K562 (cell line): ENCODE data around the gene ATP2B1. TPM values are rescaled to one million over a fixed set of nuclear protein-coding genes. Genes with fewer than 3 reads are reported as not detected.
A peak's percentile ranks its signal among the peaks of the same experiment; 100 is the strongest.

Source experiments
- CBFA2T3 ChIP-seq: fragments of 450-650 bp; IDR thresholded peaks from 2 replicates; pipeline ENCODE4 v1.6.1; 2017
- DNMT1 ChIP-seq: fragments of 450-650 bp; IDR thresholded peaks from 2 replicates; pipeline ENCODE4 v1.6.1; 2016; ENCODE audit warnings: antibody characterized with exemption, mild to moderate bottlenecking
- FOXK2 ChIP-seq, 2 experiments: fragments of 450-650 bp; IDR thresholded peaks in 1 of 2; conservative IDR thresholded peaks in 1 of 2; 2 replicates each; pipeline ENCODE4 v1.6.1; 2016; ENCODE audit warnings: low read depth in 2 of 2, mild to moderate bottlenecking in 1 of 2
- HDAC3 ChIP-seq: fragments of 450-650 bp; IDR thresholded peaks from 2 replicates; pipeline ENCODE4 v1.6.1; 2018; ENCODE audit warnings: borderline replicate concordance, mild to moderate bottlenecking, moderate library complexity; ENCODE audit not compliant: partially characterized antibody
- IRF2 ChIP-seq: sonication (generic); formaldehyde crosslinking; IDR thresholded peaks from 2 replicates; pipeline ENCODE4 v1.8.1; 2022; ENCODE audit warnings: mild to moderate bottlenecking, missing genetic modification reagents
- KLF16 ChIP-seq: IDR thresholded peaks from 2 replicates; pipeline ENCODE4 v1.6.1; 2016; ENCODE audit warnings: antibody characterized with exemption
- L3MBTL2 ChIP-seq: fragments of 450-650 bp; IDR thresholded peaks from 2 replicates; pipeline ENCODE4 v1.6.1; 2016; ENCODE audit warnings: mild to moderate bottlenecking, moderate library complexity
- PML ChIP-seq: IDR thresholded peaks from 2 replicates; pipeline ENCODE4 v1.6.1; 2012; ENCODE audit warnings: low read length, inconsistent platforms
- SMARCA5 ChIP-seq: fragments of 450-650 bp; IDR thresholded peaks from 2 replicates; pipeline ENCODE4 v1.6.1; 2016
- TRIM24 ChIP-seq, 2 experiments: fragments of 450-650 bp; IDR thresholded peaks; 2 replicates each; pipeline ENCODE4 v1.6.1; 2016
- ZNF140 ChIP-seq: fragments of 250-450 bp; sonication (Bioruptor Pico); IDR thresholded peaks from 2 replicates; pipeline ENCODE4 v1.8.0; 2021; ENCODE audit warnings: moderate library complexity, mild to moderate bottlenecking, inconsistent platforms
- polyA plus RNA-seq, 8 experiments: library from polyadenylated mRNA; depleted of rRNA in 4 of 8; stranded (reverse) in 5 of 8; unstranded in 3 of 8; fragments of >200 nt; fragmentation: Nextera tagmentation in 2 of 8; fragmentation: Illumina TruSeq in 1 of 8; extraction: Ambion mirVana in 2 of 8; extraction: Trizol in 1 of 8; gene quantifications; 2 replicates each; pipeline versions ENCODE4 v1.2.1 to v1.2.3, GENCODE V29; 2011 to 2014; ENCODE audit warnings: inconsistent platforms in 1 of 8, missing spikeins in 1 of 8
- total RNA-seq, 7 experiments: library from RNA; depleted of rRNA in 6 of 7; stranded (reverse); fragments of >200 nt in 6 of 7; fragmentation: Illumina TruSeq in 2 of 7; extraction: Trizol in 2 of 7; gene quantifications; 2 replicates each; pipeline versions ENCODE4 v1.2.1 to v1.2.3, GENCODE V29; 2011 to 2021; ENCODE audit warnings: low replicate concordance in 1 of 7
- TF ChIP-seq, protein P1 (sequence below), 2 experiments: fragments of 200-800 bp in 1 of 2; sonication (Bioruptor generic) in 1 of 2; sonication (generic) in 1 of 2; formaldehyde crosslinking in 1 of 2; IDR thresholded peaks in 1 of 2; conservative IDR thresholded peaks in 1 of 2; 2 replicates each; pipeline versions ENCODE4 v1.5.0 to v1.6.1; 2016 to 2020; ENCODE audit warnings: missing compliant biosample characterization in 1 of 2, missing genetic modification characterization in 1 of 2, missing genetic modification reagents in 1 of 2
- TF ChIP-seq, protein P2 (sequence below): IDR thresholded peaks from 2 replicates; pipeline ENCODE4 v1.6.1; 2011; ENCODE audit not compliant: insufficient read length; ENCODE audit errors: extremely low read depth
- TF ChIP-seq, protein P3 (sequence below): sonication (generic); formaldehyde crosslinking; IDR thresholded peaks from 2 replicates; pipeline ENCODE4 v1.8.0; 2022; ENCODE audit warnings: mild to moderate bottlenecking, missing genetic modification reagents

Gene ATP2B1
- total and polyA plus RNA-seq, 9 of the 15 experiments (the other 6 are each of a cell fraction or from before 2014, with no cell fraction given): 8.6 to 39.0 (median 27.8) TPM

DNA sequence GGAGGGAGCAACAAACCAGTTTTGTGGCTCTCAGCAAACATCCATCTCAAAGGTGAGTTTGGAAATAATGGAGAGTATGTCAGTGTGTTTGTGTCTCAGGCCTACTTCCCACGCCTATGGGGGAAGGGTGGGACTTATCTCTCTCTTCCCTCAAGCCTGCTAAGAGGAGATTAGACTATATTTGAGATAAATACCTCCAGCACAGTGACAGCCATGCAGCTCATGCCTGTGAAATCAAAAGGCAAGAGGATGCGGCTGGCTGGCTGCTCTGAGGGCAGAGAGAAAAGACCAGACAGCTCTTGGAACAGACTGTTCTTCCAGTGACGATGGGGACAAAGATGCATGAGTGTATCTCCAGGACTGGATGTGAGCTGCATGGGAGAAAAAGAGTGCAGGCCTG, 168.1 kb downstream of the ATP2B1 start (continued):
- peak; percentile 81 for TF ChIP-seq HDAC3
- TF ChIP-seq, protein P1, sequence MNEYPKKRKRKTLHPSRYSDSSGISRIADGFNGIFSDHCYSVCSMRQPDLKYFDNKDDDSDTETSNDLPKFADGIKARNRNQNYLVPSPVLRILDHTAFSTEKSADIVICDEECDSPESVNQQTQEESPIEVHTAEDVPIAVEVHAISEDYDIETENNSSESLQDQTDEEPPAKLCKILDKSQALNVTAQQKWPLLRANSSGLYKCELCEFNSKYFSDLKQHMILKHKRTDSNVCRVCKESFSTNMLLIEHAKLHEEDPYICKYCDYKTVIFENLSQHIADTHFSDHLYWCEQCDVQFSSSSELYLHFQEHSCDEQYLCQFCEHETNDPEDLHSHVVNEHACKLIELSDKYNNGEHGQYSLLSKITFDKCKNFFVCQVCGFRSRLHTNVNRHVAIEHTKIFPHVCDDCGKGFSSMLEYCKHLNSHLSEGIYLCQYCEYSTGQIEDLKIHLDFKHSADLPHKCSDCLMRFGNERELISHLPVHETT (CRISPR knock-in tag; conservative IDR thresholded peaks at IDR 0.05 in 1 of 2, IDR thresholded peaks at IDR 0.05 in 1 of 2): 0 out of 4 replicates have a peak, but pooled peaks of 1 of the 2 experiments have one; percentile 38
- peak; percentile 94 for TF ChIP-seq KLF16
- TF ChIP-seq DNMT1: no peak
- TF ChIP-seq PML: peak; percentile 93
- no peak for TF ChIP-seq SMARCA5
- 0 out of 4 replicates have a peak, but pooled peaks of 1 of the 2 experiments have one; percentile 3 for TF ChIP-seq FOXK2 (conservative IDR thresholded peaks at IDR 0.05 in 1 of 2, IDR thresholded peaks at IDR 0.05 in 1 of 2; ENCODE audit: low read depth in 2 of 2)
- TF ChIP-seq TRIM24 (IDR thresholded peaks at IDR 0.05): peak; percentile 84 to 90
- peak; percentile 95 for TF ChIP-seq CBFA2T3
- TF ChIP-seq, protein P2, sequence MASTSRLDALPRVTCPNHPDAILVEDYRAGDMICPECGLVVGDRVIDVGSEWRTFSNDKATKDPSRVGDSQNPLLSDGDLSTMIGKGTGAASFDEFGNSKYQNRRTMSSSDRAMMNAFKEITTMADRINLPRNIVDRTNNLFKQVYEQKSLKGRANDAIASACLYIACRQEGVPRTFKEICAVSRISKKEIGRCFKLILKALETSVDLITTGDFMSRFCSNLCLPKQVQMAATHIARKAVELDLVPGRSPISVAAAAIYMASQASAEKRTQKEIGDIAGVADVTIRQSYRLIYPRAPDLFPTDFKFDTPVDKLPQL: no peak
- no peak for TF ChIP-seq ZNF140 (CRISPR knock-in tag)
- TF ChIP-seq, protein P3, sequence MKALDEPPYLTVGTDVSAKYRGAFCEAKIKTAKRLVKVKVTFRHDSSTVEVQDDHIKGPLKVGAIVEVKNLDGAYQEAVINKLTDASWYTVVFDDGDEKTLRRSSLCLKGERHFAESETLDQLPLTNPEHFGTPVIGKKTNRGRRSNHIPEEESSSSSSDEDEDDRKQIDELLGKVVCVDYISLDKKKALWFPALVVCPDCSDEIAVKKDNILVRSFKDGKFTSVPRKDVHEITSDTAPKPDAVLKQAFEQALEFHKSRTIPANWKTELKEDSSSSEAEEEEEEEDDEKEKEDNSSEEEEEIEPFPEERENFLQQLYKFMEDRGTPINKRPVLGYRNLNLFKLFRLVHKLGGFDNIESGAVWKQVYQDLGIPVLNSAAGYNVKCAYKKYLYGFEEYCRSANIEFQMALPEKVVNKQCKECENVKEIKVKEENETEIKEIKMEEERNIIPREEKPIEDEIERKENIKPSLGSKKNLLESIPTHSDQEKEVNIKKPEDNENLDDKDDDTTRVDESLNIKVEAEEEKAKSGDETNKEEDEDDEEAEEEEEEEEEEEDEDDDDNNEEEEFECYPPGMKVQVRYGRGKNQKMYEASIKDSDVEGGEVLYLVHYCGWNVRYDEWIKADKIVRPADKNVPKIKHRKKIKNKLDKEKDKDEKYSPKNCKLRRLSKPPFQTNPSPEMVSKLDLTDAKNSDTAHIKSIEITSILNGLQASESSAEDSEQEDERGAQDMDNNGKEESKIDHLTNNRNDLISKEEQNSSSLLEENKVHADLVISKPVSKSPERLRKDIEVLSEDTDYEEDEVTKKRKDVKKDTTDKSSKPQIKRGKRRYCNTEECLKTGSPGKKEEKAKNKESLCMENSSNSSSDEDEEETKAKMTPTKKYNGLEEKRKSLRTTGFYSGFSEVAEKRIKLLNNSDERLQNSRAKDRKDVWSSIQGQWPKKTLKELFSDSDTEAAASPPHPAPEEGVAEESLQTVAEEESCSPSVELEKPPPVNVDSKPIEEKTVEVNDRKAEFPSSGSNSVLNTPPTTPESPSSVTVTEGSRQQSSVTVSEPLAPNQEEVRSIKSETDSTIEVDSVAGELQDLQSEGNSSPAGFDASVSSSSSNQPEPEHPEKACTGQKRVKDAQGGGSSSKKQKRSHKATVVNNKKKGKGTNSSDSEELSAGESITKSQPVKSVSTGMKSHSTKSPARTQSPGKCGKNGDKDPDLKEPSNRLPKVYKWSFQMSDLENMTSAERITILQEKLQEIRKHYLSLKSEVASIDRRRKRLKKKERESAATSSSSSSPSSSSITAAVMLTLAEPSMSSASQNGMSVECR (CRISPR knock-in tag): no peak
- TF ChIP-seq IRF2: no peak
- peak; percentile 68 for TF ChIP-seq L3MBTL2
